ENCODE results near the gene PLA2G6. TPM values are rescaled to one million over a fixed set of nuclear protein-coding genes. Genes with fewer than 3 reads are reported as not detected.

PLA2G6 gene
- total RNA-seq, 2 experiments from 2014 or later, result 33.9 to 83.9 TPM

DNA sequence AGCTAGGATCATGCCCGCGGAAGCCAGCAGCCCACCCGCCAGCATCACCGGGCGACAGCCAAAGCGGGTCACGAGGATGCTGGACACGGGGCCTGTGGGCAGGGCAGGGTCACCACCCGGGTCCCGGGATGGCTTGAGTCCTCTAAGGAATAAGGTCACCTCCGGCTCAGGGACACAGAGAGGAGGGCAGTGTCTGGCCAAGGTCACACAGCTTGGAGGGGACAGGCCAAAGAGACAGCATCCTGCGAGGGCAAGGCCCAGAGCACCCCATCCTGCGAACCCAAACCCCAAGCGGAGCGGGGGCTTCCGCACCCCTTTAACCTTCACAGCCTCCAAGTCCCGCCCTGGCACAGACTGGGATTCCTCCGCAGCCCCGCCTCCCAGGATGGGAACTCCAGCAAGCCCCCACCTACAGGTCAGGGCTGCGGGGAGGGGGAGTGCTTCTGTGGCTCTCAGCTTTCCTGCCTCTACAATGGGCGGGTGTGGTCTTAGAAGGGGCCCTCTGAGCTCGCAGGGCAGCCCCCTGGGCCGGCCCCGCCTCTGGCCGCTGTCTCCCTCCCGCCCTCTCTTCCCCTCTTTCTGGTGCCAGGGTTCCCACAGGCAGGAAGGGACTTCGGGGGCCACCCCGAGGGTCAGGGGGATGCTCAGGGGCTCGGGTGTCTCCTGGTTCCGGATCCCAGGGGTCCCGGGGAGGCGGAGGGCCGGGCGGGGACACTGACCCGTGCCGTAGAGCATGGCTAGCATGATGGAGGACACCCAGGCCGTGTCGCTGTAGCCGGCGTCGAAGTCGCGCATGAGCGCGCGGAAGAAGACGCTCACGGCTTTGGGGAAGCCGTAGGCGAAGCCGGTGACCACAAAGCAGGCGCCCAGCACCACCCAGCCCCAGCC, 99.4 kb downstream of the PLA2G6 start:
- Histone ChIP-seq H3K9me3 (ENCODE audit: low read length) (no peaks in the 10 kb centered on the region), H3K4me1 (ENCODE audit: insufficient read depth, low read length, poor library complexity, severe bottlenecking) (no peaks in the 10 kb centered on the region), H4K20me1 (ENCODE audit: insufficient read depth, low read length) (no peaks in the 10 kb centered on the region), H3K79me2 (ENCODE audit: insufficient read depth, low read depth, low read length) (no peaks in the 10 kb centered on the region), H3K4me2 (ENCODE audit: low read length) (no peak overlapping the region), H3K36me3 (ENCODE audit: insufficient read depth, low read length) (no peaks in the 10 kb centered on the region), H3K4me3 (ENCODE audit: low read depth, low read length, poor library complexity, severe bottlenecking) (no peak overlapping the region), H2AFZ (ENCODE audit: low read length) (no peak overlapping the region), H3K9me2 (ENCODE audit: insufficient read depth, low read length) (no peaks in the 10 kb centered on the region), H3K27ac (ENCODE audit: low read depth, low read length, poor library complexity, severe bottlenecking) (no peak overlapping the region)
- CTCF ChIA-PET (ENCODE audit: unreplicated experiment), result no interaction called here
- BruUV-seq (replicated peaks), result no TSS peak
- DNase-seq (ENCODE audit: low spot score), result no peak
- POLR2A ChIA-PET, result interaction anchor here (0.5 kb wide), 1 partner anchor 116 kb away, joined by 3 read pairs; no protein-coding TSS in a partner anchor
- intact Hi-C loops (cut with micrococcal nuclease; ENCODE audit: unreplicated experiment), result no loop called here
- no peak for TF ChIP-seq EZH2phosphoT487 (IDR thresholded peaks at IDR 0.05; ENCODE audit: borderline replicate concordance, low read depth, low read length)
- TF ChIP-seq, protein P1, sequence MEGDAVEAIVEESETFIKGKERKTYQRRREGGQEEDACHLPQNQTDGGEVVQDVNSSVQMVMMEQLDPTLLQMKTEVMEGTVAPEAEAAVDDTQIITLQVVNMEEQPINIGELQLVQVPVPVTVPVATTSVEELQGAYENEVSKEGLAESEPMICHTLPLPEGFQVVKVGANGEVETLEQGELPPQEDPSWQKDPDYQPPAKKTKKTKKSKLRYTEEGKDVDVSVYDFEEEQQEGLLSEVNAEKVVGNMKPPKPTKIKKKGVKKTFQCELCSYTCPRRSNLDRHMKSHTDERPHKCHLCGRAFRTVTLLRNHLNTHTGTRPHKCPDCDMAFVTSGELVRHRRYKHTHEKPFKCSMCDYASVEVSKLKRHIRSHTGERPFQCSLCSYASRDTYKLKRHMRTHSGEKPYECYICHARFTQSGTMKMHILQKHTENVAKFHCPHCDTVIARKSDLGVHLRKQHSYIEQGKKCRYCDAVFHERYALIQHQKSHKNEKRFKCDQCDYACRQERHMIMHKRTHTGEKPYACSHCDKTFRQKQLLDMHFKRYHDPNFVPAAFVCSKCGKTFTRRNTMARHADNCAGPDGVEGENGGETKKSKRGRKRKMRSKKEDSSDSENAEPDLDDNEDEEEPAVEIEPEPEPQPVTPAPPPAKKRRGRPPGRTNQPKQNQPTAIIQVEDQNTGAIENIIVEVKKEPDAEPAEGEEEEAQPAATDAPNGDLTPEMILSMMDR (conservative IDR thresholded peaks at IDR 0.05; ENCODE audit: low read length), result no peak

DNA sequence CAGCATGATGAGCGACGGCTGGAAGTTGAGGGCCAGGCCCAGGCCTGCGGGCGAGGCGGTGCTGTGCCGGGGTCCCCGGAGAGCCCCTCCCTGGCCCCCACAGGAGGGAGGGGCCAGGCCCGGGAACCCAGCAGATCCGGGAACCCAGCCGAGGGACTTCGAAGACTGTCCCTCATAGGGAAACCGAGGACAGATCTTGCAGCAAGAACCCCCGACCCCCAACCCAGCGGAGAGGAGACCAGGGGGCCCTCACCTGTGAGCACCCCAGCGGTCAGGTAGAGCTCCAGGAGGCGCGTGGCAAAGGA, 100.0 kb downstream of the PLA2G6 start:
- H3K9me3 ChIP-seq (ENCODE audit: low read length), result no peaks in the 10 kb centered on the region
- no TSS peak for BruUV-seq (replicated peaks)
- no peak overlapping the region for H2AFZ ChIP-seq (ENCODE audit: low read length)
- H3K4me3 ChIP-seq (ENCODE audit: low read depth, low read length, poor library complexity, severe bottlenecking), result no peak overlapping the region
- H3K9me2 ChIP-seq (ENCODE audit: insufficient read depth, low read length), result no peaks in the 10 kb centered on the region
- H3K4me1 ChIP-seq (ENCODE audit: insufficient read depth, low read length, poor library complexity, severe bottlenecking), result no peaks in the 10 kb centered on the region
- H3K79me2 ChIP-seq (ENCODE audit: insufficient read depth, low read depth, low read length), result no peaks in the 10 kb centered on the region
- CTCF ChIA-PET (ENCODE audit: unreplicated experiment), result no interaction called here
- no peak overlapping the region for H3K4me2 ChIP-seq (ENCODE audit: low read length)
- POLR2A ChIA-PET, result no interaction called here
- no peak for DNase-seq (ENCODE audit: low spot score)
- H3K27ac ChIP-seq (ENCODE audit: low read depth, low read length, poor library complexity, severe bottlenecking), result no peak overlapping the region
- no peak for TF ChIP-seq EZH2phosphoT487 (IDR thresholded peaks at IDR 0.05; ENCODE audit: borderline replicate concordance, low read depth, low read length)
- TF ChIP-seq, protein P1 (conservative IDR thresholded peaks at IDR 0.05; ENCODE audit: low read length), result no peak
- intact Hi-C loops (cut with micrococcal nuclease; ENCODE audit: unreplicated experiment), result no loop called here
- no peaks in the 10 kb centered on the region for H3K36me3 ChIP-seq (ENCODE audit: insufficient read depth, low read length)
- H4K20me1 ChIP-seq (ENCODE audit: insufficient read depth, low read length), result no peaks in the 10 kb centered on the region

Data from OCI-LY7 (cell line).